Measurements from ENCODE around the gene RNF144A.
"Not testable (repeated sequence)": the region's sequence is repeated elsewhere in the genome, so short reads cannot be mapped to it uniquely, and the experiment has no call there.

The RNF144A gene, protein sequence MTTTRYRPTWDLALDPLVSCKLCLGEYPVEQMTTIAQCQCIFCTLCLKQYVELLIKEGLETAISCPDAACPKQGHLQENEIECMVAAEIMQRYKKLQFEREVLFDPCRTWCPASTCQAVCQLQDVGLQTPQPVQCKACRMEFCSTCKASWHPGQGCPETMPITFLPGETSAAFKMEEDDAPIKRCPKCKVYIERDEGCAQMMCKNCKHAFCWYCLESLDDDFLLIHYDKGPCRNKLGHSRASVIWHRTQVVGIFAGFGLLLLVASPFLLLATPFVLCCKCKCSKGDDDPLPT

DNA sequence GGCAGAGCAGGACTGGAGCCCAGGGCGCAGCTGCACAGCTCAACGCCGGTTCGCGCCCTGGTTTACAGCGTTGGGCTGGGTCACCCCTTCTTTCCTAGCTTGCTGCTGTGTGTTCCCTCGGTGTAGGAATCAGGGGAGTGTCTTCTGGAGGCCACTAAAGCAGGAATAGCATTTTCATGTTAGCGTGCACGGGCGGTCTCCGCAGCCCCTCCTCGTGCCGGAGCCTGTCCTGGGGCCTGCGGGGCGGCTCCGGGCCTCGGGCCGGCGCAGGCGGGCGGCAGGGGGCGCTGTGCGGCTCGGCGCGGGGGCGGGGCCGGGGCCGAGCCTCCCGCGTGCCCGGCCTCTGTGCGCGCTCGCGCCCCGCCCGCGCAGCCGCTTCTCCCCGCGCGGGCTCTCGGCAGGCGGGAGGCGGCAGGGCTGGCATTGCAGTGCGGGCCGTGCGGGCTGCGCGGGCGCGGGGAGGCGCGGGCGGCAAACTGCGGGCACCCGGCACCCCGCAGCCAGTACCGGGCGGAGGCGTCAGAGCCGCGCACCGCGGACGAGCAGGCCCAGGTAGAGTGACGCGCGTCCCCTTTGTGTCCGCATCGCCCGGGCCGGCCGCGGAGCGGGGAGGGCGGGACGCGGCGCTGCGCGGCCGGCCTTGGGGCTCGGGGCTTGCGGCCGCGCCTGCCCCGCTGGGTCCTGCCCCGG is at the start of gene RNF144A:
TSS of gene RNF144A (plus strand) at position 342 of the 690 bp plus-strand sequence. CDS start 79,515 bp downstream, outside the sequence.
- FAIRE-seq (no peak), DNase-seq (ENCODE audit: insufficient read length, low spot score) (peak; percentile 86)

DNA sequence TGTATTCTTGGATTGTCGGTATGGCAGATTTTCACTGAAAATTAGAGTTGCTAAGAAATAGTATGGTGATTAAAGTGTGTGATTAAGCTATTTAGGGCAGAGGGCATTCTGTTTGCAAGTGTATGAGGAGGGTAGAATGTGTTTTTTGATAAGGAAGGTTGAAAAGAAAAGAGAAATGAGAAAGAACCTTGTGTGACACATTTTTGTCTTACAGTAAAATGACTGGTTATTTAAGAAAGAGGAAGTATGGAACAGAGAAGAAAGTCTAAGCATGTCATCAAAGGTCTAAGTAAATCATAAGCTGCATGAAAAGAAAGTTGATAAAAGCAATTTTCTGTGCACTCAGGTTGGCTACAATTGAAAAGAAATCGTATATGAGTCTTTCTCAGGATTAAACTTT is 44.8 kb upstream of the RNF144A start:
- no peak for DNase-seq (ENCODE audit: insufficient read length, low spot score)
- FAIRE-seq: peak; percentile 77

- DNase-seq (ENCODE audit: insufficient read length, low spot score) (no peak), FAIRE-seq (no peak)
Measured at GRCh38 chr2:6874032-6874431, 43.2 kb upstream of the RNF144A start.

DNA sequence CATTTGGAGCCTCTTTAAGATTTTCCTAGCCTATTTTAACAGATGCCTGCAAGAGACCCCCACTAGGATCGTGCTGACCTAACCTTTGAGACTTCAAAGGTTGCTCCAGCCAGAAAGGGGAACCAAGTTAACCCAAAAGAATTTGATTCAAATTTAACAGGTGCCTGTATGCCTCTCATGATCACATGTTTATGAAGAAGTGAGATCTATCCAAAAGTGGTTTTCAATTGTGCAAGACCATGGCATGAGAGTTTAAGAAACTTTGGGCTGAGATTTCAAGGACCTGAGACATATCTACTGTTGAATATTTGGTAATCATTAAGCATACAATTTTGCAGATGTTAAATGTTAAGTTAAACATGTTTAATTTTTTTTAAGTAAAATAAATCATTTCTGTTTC is 40.9 kb upstream of the RNF144A start:
- no peak for DNase-seq (ENCODE audit: insufficient read length, low spot score)
- peak; percentile 52 for FAIRE-seq

DNA sequence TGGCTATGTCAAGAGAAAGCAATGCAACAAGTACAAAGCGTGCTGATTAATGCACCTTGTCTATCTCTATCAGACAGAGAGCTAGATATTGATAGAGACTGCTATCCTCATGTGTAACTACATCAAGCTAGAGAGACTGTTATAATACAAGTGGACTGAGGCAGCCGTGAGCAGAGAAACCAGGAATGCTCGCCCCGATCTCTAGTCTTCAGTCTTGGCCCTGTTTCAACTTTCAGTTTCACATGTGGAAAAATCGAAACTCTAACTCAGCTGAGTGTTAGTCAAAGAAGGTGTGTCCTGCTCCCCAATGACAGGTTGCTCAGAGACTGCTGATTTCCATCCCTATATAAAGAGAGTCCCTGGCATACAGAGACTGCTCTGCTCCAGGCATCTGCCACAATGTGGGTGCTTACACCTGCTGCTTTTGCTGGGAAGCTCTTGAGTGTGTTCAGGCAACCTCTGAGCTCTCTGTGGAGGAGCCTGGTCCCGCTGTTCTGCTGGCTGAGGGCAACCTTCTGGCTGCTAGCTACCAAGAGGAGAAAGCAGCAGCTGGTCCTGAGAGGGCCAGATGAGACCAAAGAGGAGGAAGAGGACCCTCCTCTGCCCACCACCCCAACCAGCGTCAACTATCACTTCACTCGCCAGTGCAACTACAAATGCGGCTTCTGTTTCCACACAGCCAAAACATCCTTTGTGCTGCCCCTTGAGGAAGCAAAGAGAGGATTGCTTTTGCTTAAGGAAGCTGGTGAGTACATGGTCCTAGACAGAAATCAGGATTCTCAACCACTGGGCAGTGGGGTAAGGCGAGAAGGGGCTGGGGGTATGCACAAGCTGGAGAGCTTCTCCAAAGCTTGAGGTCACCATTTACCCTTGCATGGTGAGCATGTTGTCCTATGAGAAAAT is 39.6 kb upstream of the RNF144A start, which contains the start of gene RSAD2:
TSS of gene RSAD2 (plus strand) at position 376 of the 903 bp plus-strand sequence. CDS start at position 400, 24 bp downstream.
- FAIRE-seq: peak; percentile 89
- no peak for DNase-seq (ENCODE audit: insufficient read length, low spot score)

DNA sequence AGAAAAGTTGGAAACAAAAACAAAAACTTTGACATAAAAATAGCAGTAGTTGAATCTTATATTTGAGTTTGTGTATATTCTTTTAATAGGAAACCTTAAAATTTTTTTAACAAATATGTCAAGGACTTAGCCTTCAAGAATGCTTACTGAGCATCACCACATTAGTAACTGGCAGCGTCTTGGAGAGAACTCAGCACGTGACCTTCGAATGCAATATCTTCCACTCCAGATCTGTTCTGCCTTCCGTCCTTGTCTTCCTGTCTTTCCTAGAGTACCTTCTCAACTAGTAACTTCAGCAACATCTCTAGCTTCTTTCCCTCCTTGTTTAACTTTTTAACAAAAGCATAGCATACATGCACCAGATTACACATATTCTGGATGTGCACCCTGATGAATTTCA is 38.7 kb upstream of the RNF144A start:
- FAIRE-seq (peak; percentile 11), DNase-seq (ENCODE audit: insufficient read length, low spot score) (no peak)

DNA sequence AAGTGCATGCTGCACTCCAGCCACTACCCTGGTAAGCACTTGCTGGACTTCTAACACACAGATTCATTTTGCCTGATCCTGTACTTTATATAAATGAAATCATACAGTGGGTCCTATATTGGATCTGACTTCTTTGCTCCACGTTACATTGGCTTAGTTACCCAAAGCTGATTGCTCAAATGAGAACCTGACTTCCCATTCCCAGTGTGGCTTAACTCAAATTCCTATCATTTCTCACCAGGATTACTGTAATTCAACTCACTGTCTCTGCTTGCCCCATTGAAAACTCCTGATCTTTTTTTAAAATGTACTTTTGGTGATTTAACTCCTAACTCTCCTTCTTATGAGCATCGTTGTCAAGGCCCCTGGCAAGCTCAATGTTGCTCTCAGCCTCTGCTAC is 38.2 kb upstream of the RNF144A start:
- DNase-seq (ENCODE audit: insufficient read length, low spot score): no peak
- FAIRE-seq: no peak

DNA sequence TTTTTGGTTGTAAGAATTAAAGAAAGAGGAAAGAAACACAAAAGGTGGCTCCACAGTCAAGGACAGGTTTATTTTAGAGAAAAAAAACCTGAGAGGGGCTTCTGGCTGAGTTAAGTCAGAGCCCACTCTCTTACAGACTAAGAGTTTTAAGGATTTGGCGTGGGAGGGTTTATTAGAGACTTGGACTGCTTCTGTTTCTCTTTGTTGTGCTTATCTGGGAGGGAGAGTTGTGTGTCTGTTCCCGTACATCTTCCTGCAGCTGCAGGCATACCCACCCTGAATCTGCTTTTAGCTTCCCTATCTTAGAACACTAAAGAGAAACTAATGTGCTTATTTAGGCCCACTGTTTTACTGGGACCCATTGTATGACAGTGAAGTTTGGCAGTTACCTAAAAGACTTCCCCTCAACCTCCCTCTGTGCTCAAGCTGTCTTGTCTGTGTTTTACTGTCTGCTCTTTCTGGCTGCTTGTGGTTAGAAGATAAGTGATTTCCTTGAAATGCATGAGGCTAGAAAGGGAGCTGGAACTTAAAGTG is 36.9 kb upstream of the RNF144A start:
- DNase-seq (ENCODE audit: insufficient read length, low spot score) (no peak), FAIRE-seq (no peak)

- DNase-seq (ENCODE audit: insufficient read length, low spot score): no peak
- FAIRE-seq: no peak
Measured at GRCh38 chr2:6881046-6881445, 36.2 kb upstream of the RNF144A start.

DNA sequence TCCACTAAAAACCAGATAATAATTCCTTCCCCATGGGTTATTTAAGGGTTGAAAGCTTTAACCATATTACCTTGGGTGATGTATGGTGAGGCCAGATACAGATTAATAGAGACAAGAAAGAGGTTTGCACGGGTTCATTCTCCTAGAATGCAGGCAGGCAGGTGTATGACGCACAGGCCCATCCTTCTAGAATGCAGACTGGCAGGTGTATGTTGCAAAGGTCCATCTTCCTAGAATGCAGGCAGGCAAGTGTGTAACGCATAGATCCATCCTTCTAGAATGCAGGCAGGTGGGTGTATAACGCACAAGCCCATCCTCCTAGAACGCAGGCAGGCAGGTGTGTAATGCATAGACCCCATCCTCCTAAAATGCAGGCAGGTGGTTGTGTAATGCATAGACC is 35.7 kb upstream of the RNF144A start:
- DNase-seq (ENCODE audit: insufficient read length, low spot score) (no peak), FAIRE-seq (no peak)

- no peak for FAIRE-seq
- DNase-seq (ENCODE audit: insufficient read length, low spot score): no peak
Measured at GRCh38 chr2:6883448-6884122, 33.6 kb upstream of the RNF144A start.

GRCh38 chr2:6885551-6885950 is 31.7 kb upstream of the RNF144A start:
- DNase-seq (ENCODE audit: insufficient read length, low spot score) (no peak), FAIRE-seq (no peak)

GRCh38 chr2:6885968-6886367 is 31.2 kb upstream of the RNF144A start:
- DNase-seq (ENCODE audit: insufficient read length, low spot score) (no peak), FAIRE-seq (no peak)

DNA sequence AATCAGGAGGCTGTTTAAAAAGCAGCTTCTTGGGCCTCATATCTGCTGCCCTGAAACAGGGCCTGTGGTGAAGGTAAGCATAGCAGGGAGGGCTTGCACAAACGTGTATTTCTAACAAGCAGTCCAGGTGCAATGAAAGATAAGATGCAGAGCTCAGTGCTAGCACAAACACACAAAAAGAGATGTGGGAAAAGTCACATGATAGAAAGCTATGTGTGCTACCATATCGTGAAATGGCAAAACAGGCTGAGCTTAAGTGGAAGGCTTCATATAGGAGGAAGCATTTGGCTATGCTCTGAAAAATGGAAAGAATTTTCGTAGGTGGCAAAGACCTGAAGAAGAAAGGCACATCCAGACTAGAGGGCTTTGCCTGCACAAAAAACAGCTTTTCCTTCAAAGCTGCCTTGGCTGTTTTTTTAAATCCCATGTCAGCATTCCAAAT is 29.4 kb upstream of the RNF144A start:
- DNase-seq (ENCODE audit: insufficient read length, low spot score): no peak
- no peak for FAIRE-seq

- no peak for FAIRE-seq
- DNase-seq (ENCODE audit: insufficient read length, low spot score): no peak
Measured at GRCh38 chr2:6888724-6889123, 28.5 kb upstream of the RNF144A start.

- DNase-seq (ENCODE audit: insufficient read length, low spot score) (no peak), FAIRE-seq (no peak)
Measured at GRCh38 chr2:6893876-6894482, 23.2 kb upstream of the RNF144A start.

DNA sequence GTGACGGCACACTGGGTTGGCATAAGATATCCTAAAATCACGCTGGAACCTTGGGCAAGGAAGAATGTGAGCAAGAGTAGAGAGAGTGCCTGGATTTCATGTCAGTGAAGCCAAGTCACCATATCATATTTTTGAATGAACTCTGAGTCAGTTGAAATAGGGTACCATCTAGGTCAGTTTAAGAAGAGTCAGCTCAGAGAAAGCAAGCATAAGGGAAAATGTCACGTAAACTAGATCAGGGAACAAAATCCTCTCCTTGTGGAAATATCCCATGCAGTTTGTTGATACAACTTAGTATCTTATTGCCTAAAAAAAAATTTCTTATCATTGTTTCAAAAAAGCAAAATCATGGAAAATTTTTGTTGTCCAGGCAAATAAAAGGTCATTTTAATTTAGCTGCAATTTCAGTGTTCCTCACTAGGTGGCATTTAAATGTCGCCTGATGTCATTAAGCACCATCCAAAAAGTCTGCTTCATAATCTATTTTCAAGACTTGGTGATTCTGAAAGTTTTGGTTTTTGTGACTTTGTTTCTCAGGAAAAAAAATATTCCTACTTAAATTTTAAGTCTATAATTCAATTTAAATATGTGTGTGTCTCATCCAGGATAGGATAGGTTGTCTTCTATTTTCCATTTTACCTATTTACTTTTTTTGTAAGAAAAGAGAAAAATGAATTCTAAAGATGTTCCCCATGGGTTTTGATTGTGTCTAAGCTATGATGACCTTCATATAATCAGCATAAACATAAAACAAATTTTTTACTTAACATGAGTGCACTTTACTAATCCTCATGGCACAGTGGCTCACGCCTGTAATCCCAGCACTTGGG is 20.1 kb upstream of the RNF144A start:
- no peak for DNase-seq (ENCODE audit: insufficient read length, low spot score)

GRCh38 chr2:6902581-6902980 is 14.6 kb upstream of the RNF144A start:
- not testable (repeated sequence) for FAIRE-seq

More for the DNA sequence above, 20.1 kb upstream of the RNF144A start:
- peak; percentile 44 for FAIRE-seq

GRCh38 chr2:6905668-6906067 is 11.5 kb upstream of the RNF144A start:
- no peak for DNase-seq (ENCODE audit: insufficient read length, low spot score)
- no peak for FAIRE-seq

More at GRCh38 chr2:6902581-6902980, 14.6 kb upstream of the RNF144A start:
- not testable (repeated sequence) for DNase-seq (ENCODE audit: insufficient read length, low spot score)
